HG03103 (cell line): ENCODE measurements around the gene ATF6.
"Not testable (repeated sequence)": the region's sequence is repeated elsewhere in the genome, so short reads cannot be mapped to it uniquely, and the experiment has no call there.

Experiments
- ATAC-seq: cut with Tn5 transposase; IDR thresholded peaks from one replicate; pipeline ENCODE4 v1.9.1; 2021; ENCODE audit warnings: low read depth; ENCODE audit not compliant: unreplicated experiment

Gene ATF6

GRCh38 chr1:161733526-161733925 is 32.6 kb upstream of the ATF6 start:
- no peak for ATAC-seq

DNA sequence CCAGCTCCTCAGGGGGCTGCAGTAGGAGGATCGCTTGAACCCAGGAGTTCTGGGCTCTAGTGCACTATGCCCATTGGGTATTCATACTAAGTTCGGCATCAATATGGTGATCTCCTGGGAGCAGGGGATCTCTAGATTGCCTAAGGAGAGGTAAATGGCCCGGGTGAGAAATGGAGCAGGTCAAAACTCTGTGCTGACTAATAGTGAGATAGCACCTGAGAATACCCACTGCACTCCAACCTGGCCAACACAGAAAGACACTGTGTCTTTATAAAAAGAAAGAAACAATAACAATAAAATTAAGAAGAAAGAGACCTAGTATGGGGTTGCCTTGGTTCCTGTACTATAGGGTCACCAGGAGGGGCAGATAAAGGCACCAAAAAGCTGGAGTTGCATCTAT is 30.3 kb upstream of the ATF6 start:
- ATAC-seq = no peak

DNA sequence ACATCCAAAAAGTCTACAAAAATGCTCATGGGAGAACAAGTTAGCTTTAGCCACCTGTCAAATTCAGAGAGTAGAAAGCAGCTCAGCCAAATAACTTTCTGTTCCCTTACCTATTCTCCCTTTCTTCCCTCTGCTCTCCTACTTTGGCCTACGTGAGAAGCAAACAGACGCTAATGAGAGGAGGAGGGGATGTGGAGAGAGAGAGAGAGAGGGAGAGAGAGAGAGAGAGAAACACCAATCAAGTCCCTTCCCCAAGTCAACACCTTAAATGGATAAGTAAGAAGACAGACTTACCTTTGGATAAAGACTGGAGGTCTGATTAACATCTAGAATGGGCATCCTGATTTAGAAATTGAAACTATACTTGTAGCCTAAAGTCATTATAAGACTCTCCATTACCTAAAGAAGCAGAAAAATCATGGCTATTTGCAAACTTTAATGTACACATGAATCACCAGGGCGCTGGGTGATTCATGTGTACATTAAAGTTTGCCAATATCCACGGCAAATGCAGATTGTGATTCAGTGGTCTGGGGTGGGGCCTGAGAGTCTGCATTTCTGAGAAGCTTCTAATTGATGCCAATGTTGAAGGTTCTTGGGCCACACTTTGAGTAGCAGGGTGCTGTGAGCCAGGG is 29.7 kb upstream of the ATF6 start:
- no peak for ATAC-seq

- ATAC-seq = no peak
Observed at GRCh38 chr1:161737625-161738024, 28.5 kb upstream of the ATF6 start.

DNA sequence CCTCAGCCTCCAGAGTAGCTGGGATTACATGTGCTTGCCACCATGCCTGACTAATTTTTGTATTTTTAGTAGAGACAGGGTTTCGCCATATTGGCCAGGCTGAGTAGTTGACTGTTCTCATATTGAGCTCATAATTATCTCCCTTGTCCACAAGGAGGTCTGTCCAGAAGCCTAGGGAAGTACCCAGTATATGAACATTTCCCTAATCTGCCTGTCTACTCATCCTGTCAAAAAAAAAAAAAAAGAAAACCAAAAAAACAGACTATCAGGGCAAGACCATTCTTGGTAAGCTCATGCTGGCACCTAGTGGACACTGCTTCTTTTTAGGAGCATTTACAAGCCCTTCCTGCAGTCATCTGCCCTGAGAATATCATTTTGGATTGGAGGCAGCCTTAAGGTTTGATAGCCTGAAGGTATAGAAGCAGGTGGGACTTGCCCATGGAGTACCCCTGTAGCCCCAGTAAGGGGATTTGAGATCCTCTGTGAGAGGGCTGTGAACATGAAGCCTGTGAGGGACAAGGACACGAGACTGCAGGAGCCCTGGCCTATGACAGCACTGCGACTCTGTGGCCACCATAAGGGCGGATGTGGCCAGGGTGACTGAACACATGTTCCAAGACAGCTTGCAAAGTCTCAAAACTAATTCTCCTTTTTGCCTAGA is 27.4 kb upstream of the ATF6 start:
- ATAC-seq = peak; percentile 58

- ATAC-seq = no peak
Observed at GRCh38 chr1:161739865-161740566, 26.1 kb upstream of the ATF6 start.

- no peak for ATAC-seq
Observed at GRCh38 chr1:161740921-161741320, 25.2 kb upstream of the ATF6 start.

DNA sequence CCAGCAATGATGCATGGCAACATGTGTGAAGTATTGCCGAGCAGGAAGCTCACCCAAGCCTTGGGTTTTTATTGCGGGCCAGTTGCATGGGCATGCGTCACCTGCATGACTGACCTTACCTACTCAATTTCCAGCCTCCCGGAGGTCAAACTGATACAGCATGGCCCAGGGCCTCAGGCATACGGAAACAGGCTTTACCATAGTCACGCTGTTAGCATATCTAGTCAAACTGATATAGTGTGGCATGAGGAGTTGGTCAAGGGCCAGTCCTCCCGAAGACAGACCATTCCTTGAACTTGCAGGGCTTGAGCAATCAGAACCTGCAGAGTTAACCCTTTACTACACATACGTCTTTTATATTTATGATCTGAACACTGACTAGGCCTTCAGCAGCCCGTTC is 22.9 kb upstream of the ATF6 start:
- no peak for ATAC-seq

- ATAC-seq = no peak
Observed at GRCh38 chr1:161747801-161748200, 18.3 kb upstream of the ATF6 start.

DNA sequence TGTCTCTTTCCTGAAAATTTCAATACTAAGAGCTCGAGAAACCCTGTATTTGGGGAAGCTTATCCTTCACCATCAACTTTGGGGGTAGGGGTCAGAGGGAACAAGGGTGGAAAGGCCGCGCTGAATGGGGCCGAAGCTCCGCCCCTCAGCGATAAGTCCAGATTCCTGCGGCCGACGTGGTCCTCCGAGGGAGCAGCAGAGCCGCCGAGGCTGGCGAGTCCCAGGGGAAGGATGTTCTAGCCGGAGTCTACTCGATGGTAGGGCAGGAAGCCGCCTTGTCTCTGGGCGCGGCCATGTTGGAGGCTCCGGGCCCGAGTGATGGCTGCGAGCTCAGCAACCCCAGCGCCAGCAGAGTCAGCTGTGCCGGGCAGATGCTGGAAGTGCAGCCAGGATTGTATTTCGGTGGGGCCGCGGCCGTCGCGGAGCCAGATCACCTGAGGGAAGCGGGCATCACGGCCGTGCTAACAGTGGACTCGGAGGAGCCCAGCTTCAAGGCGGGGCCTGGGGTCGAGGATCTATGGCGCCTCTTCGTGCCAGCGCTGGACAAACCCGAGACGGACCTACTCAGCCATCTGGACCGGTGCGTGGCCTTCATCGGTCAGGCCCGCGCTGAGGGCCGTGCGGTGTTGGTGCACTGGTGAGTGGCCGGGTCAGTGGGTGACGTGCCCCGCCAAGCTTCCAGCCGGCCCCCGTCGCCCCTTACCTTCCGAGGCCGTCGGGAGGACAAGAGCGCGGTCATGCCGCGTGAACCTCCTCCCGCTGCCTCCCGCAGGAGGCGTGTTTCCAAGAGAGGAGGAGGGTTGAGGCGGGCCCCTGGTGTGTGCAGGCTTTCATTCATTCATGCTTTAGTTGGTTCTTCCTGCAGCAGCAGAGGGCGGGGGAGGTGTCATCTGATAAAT is 16.4 kb upstream of the ATF6 start, which contains the start of gene DUSP12:
DUSP12 (plus strand) TSS at position 278 of the 899 bp plus-strand sequence; CDS start at position 294, 16 bp downstream.
- ATAC-seq = peak; percentile 97

GRCh38 chr1:161763522-161764098 is 2.5 kb upstream of the ATF6 start:
- no peak for ATAC-seq

DNA sequence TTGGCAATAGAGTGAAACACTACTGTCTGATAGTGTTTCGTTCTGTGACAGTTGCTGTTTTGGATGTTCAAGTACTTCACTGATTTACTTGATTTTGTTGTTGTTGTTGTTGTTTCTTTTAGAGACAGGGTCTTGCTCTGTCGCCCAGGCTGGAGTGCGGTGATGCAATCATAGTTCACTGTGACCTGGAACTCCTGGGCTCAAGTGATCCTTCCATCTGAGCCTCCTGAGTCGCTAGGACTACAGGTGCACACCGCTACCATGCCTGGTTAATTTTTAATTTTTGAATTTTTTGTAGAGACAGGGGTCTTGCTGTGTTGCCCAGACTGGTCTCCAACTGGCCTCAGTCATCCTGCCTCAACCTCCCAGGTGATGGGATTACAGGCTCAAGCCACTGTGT is 2.3 kb downstream of the ATF6 start:
- no peak for ATAC-seq

- no peak for ATAC-seq
Observed at GRCh38 chr1:161768986-161769672, 3.0 kb downstream of the ATF6 start.

DNA sequence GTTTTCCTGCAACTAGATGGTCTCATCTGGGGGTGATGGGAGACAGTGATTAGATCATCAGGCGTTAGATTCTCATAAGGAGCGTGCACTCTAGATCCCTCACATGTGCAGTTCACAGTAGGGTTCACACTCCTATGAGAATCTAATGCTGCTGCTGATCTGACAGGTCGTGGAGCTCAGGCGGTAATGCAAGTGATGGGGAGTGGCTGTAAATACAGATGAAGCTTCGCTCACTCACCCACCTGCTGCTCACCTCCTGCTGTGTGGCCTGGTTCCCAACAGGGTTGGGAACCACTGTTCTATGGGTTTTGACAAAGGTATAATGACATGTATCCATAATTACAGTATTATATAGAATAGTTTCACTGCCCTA is 3.5 kb downstream of the ATF6 start:
- ATAC-seq = not testable (repeated sequence)

DNA sequence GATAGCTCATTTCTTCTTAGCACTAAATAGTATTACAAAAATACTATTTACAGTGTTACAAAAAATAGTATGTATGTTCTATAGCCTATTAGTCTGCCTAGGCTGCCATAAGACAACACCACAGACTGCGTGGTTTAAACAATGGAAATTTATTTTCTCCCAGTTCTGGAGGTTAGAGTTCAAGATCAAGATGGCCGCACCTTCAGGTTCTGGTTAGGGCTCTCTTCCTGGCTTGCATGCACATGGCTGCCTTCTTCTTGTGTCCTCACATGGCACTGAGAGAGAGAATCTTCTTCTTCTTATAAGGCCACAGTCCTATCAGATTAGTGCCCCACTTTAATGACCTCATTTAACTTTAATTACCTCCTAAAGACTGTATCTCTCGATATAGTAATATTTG is 4.1 kb downstream of the ATF6 start:
- no peak for ATAC-seq

DNA sequence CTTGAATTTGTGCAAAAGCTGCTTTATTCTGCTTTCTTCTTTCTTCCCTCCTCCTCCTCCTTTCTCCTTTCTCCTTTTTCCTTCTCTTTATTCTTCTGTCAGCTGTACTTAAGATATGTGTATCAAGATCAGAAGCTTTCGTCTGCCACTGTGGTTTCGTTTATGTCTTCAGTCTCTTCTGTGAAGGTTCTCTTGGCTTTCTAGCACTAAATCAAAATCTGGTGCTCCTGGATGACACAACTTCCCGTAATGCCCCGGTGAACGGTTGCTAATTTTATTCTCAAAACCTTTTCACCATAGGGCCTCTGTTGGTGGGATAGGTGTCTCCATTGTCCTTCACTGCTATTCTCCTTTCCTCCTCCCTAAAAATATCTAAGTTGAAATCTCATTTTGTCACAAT is 5.0 kb downstream of the ATF6 start:
- ATAC-seq = no peak

DNA sequence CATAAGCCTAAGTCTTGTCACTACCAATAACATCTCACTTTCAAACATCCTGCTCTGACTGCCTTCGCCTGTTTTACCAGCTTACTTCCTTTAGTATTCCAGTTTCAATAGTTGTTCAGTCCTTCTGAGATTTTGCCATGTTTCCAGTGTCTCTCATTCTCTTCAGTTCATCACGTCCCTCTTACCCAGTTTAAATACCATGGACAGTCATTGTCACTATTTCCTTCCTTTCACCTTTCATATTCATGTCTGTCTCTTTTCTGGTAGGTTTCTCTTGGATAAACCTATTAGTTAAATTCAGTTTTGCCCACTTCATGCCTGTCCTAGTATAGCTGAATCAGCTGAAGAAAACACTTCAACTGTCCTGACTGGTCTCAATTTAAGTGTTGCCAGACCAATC is 5.9 kb downstream of the ATF6 start:
- no peak for ATAC-seq

- no peak for ATAC-seq
Observed at GRCh38 chr1:161772397-161772796, 6.3 kb downstream of the ATF6 start.

DNA sequence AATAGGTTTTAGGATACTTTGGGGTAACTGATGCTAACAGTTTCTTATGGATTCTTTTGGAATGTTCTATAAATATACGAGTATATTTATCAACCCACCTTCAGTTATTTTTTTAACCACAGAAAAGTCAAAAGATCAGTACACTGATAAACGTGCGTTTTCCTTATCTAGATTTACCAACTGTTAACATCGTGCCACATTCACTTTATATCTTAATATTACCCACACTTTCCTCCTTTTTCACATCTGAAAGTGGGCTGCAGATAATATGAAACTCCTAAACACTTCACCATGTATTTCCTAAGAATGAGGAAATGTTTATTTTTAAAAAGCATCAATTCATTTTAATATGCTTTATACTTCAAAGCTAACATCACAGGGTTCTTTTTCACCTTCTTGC is 7.7 kb downstream of the ATF6 start:
- no peak for ATAC-seq

GRCh38 chr1:161777261-161777660 is 11.1 kb downstream of the ATF6 start:
- ATAC-seq = no peak
